HG02973 (cell line): ENCODE data around the gene MYO10.
"Not testable (repeated sequence)": the region's sequence is repeated elsewhere in the genome, so short reads cannot be mapped to it uniquely, and the experiment has no call there.

Experiments used
- ATAC-seq: cut with Tn5 transposase; IDR thresholded peaks from one replicate; pipeline ENCODE4 v1.9.1; 2021; ENCODE audit warnings: moderate library complexity; ENCODE audit not compliant: unreplicated experiment

Gene MYO10

DNA sequence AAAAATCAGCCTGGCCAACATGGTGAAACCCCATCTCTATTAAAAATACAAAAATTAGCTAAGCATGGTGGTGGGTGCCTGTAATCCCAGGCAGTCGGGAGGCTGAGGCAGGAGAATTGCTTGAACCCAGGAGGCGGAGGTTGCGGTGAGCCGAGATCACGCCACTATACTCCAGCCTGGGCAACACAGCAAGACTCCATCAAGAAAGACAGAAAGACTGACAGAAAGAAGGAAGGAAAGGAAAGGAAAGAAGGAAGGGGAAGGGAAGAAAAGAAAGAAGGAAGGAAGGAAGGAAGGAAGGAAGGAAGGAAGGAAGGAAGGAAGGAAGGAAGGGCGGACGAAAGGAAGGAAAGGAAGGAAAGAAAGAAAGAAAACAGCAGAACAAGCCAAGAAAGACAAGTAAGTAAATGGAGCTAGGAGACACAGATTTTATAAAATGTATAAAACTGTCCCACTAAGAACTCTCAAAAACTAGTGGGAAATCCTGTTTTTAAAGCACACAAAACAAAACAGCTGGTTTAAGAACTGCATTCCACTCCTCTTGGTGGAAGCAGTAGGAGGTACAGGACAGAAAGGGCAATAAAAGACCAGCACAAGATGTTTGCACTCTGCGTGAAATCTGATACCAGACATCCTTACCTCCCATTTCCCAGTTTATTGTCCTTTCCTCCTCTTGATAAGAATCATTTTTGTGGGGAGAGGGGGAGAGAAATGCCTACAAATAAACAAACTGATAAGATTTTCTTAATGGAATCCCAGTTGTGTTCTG, 46.7 kb downstream of the MYO10 start:
- no peak for ATAC-seq

DNA sequence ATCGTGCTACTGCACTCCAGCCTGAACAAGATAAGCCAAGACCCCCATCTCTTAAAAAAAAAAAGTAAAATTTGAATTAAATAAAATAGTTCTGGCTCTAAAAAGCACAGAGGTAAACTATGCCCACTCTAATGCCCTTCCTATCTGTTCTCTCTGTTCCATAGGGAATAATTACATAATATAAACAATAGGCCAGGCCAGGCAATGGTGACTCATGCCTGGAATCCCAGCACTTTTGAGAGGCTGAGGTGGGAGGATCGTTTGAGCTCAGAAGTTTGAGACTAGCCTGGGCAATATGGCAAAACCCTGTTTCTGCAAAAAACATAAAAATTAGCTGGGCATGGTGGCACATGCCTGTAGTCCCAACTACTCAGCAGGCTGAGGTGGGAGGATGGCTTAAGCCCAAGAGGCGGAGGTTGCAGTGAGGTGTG, 47.4 kb downstream of the MYO10 start:
- no peak for ATAC-seq

DNA sequence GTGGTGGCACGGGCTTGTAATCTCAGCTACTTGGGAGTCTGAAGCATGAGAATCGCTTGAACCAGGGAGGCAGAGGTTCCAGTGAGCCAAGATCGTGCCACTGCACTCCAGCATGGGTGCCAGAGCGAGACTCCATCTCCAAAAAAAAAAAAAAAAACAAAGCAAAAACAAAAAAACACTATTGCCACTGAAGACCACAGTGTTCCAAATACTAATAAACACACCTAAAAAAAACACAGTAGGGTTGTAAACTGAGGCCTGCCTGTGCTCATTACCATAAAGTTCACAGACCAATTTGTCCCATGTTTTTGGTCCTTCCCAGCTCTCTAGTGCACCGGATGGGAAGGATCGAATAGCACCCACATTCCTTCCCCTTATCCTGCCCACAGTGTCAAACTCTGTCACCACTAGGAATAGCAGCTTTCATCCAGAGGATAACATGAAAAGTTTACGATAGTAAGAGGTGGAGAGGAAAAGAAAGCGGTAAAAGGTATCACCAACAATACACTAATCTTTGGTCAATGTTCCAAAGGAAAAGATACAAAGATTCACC, 49.2 kb downstream of the MYO10 start:
- ATAC-seq, result no peak

DNA sequence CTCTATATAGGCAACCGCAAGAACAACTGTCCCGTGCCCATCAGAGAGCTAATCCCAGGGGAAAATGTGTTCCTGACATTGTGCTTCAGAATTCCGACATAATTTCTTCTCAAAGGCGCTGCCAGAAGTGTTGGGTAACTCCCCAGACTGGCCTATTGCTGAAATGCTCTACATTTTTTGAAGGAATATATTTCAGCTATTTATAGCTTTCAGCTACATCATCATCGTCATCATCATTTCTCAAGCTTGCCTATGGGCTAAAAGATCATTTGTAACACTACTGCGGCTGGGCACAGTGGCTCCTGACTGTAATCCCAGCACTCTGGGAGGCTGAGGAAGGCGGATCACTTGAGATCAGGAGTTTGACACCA, 49.7 kb downstream of the MYO10 start:
- no peak for ATAC-seq

DNA sequence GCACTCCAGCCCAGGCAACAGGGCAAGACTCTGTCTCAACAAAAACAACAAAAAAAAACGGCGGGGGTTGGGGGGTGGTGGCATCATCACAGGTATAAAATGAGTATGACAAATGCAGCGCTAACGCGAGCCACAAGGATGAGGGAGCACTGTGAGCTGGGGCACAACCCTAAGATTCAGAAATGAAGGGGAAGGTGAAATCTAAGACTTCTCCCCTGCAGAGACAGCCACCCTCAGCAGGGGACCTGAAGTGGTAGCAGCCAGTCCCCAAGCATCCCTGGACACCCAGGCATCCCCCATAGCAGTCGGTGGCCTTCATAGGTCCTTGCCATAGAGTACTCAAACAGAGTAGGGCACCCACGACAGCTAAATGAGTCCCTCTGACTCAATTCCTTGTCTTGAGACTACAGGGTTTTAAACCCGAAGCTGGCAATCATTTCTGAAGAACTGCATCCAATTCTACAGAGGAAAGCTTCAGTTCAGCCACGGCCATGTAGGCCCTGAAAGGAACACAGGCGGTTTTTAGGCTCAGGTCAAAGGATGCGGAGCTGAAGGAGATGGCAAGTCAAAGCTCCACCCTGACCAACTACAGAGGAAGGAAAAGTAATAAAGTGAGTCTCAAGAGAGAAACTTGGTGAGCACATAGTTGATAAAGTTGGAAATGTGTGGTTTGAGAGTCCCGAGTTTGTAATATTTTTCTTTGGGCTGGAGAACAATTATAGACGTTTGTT, 50.3 kb downstream of the MYO10 start:
- ATAC-seq, result no peak

DNA sequence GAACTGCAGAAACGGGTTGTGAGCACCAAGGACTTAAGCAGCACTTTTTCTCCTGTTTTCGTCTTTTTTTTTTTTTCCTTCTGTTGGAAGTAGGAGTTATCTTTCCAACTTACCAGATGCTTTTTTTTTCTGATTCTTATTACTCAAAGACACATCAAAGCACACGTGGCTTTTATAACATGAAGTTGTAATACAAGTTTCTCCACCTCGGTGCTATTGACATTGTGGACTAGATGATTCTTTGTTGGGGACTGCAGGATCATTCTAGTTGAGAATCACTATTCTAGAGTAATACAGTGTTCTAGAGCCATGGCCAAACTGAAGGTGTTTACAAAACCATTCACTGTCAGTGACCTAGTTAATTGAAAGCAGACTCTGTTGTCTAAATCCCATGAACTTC, 51.5 kb downstream of the MYO10 start:
- no peak for ATAC-seq

DNA sequence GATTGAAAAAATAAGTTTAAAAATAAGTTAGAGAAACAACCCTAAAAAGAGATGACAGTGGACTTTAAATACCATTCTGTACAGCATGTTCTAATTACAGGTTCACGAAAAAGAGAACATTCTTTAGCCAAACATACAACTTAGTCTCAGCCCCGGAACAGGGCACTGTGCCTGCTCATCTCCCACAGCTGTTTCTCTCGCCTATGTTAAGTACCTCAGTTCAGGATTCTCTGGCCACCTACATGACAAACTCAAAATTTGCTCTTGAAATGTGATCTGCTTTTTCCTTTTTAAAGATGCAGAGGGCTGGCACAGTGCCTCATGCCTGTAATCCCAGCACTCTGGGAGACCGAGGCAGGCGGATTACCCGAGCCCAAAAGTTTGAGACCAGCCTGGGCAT, 52.3 kb downstream of the MYO10 start:
- no peak for ATAC-seq

DNA sequence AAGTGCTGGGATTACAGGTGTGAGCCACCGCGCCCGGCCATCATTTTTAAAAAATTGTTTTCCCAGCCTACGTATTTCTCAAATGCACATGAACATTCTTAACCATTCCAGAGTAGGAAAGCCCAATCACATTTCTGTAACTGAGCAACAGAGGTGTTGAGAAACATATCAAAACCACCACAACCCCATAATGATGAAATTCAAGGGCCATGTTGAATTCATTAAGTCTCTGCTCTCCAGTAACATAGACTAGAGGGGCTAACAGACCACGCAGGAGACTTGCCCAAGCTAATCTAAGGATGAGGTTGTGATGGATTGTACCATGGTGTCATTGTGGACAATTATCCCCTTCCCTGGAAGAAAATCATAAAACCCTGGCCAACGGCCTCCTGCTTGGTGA, 52.9 kb downstream of the MYO10 start:
- no peak for ATAC-seq

DNA sequence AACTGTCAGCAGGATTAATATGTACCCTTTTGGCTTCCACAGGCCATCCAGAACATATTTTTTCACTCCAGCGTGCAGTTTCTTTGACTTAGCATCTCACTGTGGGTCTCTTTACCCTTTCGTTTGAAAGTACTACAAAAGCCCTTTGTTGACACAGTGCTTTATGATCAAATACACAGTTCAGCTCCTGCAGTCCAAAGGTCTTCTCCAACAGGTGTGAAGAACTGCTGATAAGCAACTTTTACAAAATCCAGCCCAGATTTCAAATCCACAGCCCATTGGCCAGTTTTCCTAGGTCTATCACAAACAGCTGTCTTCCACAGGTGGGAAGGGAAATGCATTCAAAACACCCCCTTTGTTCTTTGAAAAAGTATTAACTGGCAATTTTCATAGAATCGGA, 54.8 kb downstream of the MYO10 start:
- no peak for ATAC-seq

DNA sequence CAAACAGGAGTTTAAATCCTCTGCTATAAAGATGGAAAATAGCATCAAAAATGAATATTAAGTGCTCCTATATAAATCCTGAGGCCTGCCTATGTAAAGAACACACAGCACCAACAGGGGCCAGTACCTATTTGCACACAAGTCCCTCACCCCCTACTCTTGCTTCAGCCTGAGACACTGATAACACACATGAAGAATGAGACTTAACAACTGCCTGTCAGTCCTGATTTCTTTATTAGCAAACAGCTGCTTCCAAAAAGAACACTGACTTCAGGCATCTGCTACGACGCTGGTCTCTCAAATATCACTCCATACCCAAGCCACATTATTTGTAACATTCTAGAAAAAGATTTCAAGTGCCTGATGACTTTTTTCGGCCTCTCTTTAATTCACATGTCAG, 55.5 kb downstream of the MYO10 start:
- no peak for ATAC-seq

DNA sequence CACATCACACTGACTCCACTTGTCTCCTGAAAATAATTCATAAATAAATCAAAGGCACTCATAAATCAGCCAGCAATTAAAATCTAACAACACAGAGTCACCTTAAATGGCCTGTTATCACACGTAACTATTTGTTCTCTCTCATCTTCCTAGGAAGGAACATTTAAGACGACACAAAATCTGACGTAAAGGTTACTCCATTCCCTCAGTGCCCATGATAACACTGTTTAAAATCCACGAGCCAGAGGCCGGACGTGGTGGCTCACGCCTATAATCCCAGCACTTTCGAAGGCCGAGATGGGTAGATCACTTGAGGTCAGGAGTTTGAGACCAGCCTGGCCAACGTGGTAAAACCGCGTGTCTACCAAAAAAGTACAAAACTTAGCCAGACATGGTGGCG, 56.4 kb downstream of the MYO10 start:
- no peak for ATAC-seq

DNA sequence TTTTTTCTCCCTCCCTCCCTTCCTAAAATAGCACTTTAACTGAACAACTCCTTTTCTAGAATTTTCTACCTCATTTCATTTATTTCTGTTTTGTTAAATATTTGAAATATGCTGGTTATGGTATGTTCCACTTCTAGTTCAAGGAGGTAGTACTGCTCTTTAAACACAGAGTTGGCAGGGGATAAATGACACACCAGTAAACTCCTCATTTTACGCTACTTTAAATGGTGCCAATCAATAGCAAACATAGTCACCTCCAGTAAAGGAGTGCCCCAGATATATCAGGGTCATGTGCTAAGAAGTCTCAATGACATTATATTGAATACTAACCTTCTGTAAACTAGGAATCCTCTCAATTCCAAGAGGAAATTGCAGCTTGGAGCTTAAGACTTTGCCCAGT, 56.9 kb downstream of the MYO10 start:
- no peak for ATAC-seq

DNA sequence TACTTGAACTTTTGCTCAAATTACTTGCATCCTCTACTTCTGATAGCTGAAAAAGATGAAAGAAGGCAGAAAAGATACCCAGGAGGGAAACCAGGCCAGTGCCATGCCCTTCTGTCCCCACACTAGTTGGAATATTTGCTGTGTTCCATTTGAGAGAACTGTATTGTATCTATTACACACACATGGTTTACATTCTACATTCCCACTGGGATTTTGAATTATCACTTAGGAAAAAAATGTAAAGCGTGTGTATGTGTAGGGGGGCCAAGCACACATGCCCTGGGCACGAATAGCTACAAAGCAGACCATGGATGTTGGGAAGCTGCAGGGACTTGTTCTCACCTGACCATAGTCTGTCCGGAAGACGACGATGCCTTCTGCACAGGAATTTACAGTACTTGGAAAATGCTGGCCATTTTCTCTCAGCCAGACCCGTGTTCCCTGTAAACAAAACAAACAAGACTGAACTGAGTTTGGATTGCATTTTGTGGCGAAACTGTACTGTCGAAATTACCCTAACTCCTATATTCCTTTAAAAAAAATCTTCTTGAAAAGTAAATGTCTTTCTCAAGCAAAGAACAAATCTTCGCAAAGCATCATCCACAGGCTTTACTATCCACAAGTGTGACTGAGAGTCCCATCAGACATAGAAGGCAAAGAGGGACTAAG, 58.7 kb downstream of the MYO10 start:
- ATAC-seq, result no peak

DNA sequence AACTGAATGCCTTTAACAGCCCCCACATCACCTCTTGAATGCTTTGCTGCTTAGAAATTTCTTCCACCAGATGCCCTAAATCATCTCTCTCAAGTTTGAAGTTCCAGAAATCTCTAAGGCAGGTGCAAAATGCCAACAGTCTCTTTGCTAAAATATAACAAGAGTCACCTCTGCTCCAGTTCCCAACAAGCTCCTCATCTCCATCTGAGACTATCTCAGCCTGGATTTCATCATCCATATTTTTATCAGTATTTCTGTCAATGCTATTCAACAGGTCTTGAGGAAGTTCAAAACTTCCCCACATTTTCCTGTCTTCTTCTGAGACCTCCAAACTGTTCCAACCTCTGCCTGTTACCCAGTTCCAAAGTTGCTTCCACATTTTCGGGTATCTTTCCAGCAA, 61.7 kb downstream of the MYO10 start:
- ATAC-seq, result not testable (repeated sequence)

DNA sequence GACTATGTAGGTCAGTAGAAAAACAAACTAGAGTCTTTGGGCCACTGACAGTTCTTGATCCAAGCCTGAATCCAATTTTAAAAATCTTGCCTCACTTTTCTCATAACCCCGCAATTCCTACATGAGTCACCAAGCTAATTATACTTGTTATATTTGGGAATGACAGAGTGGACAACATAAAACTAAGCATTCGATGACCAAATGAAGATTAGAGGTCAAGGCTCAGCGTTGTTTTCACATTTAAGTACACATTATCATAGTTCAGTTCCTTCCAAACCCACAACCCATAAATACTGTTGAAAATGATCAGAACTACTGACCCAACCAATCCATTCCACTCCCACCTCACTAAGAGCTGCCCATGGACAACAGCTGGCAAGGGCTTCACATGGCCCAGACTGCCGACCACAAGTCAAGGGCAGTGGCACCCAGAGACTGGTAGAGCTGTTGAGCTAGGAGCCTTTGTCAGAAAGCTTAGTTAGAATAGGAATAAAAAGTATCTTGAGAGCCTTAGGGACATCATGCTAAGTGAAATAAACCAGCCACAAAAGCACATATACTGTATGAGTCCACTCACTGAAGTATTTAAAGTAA, 64.2 kb downstream of the MYO10 start:
- no peak for ATAC-seq

DNA sequence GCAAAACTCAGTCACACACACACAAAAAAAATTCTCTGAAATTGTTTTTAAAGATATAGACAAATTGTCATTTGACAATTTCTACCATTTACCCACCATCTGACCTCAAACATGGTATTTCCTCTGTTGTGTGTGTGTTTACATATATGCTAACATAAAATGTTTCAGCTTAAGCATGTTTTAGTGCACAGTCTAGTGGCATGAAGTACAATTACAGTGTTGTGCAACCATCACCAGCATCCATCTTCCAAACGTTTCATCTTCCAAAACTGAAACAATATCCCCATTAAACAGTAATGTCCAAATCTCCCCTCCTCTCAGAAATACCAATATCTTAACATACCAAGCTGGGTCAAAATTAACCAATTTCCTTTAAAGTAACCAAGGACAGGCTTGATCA, 65.2 kb downstream of the MYO10 start:
- ATAC-seq, result no peak

DNA sequence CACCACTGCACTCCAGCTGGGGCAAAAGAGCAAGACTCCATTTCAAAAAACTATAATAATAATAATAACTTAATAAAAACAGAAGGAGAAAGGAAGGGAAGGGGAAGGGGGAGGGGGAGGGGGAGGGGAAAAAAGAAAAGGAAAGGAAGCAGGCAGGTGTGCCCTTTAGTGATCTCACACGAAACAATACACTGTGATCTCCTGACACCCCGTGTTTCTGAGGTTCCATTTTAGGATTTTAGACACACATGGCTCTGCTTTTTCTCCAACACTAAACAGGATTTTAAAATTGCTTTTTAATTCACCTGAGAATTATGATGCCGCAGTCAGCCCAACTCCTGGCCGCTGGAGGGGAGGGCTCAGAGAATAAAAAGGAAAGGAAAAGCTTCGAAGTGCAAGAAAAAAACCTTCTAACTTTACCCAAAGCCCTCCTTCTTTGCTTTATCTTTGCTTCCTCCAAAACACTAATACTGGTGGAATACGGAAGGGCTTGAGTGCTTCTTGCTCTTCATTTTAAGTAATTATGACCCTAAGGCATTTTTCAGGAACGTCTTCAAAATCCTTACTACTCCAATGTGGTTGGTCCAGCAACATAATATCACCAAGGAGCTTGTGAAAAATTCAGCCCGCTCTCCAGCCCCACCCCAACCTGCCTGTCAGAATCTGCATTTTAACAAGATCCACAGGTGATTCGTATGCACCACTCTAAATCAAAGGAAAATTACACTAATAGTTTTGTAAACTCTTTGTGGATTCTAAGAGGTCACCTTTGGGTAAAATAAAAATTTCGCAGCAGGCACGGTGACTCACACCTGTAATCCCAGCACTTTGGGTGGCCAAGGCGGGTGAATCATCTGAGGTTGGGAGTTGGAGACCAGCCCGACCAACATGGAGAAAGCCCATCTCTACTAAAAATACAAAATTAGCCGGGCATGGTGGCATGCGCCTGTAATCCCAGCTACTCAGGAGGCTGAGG, 66.0 kb downstream of the MYO10 start:
- no peak for ATAC-seq

DNA sequence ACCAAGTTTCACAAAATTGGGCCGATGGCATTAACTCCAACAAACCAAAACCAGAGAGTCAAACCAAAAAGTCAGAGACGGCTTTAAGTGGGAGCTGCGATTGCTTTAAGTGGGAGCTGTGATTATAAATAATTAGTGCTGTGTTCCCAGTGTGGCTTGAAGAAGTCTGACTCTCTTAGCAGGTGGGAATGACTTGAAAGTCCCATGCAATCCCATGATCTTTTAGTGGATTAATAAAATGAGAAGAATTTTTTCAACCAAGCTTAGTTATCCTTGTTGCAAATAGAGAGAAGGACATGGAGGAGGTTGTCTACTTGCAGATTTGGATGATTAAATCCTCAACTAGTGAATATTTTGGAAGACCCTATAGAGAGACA, 68.5 kb downstream of the MYO10 start:
- no peak for ATAC-seq

DNA sequence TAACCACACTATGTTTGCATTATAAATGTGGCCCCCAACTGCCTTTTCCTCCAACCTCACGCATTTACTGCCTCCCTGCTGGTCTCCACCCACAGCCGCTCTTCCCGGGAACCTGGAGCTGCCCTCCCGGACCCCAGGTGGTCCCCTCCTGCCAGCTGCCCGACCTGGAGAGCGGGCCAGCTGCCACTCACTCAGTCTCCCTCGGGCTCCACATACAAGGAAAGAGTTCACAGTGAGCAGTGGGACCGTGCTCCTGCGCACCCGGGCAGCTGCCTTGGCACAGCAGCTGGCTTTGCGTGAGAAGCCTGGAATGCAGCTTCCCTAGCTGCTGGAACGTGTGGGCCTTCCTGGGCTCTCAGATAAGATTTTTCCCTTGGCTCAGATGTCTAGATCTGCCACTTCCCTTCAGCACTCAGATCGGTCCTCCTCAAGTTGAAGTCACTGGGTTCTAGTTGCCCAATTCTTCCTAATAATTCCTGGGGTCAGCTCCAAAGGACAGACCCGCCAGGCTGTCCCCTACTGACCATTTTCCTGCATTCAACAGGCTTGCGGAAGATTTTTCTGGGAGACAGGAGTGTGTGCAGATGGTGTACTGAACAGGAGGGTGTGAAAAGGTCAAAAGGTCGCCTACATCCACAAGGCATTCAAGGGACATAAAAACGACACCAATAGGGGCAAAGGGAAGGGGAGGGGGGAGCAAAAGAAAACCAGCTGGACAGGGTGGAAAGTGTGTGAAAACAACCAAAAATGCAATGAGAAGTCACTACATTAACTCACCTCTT, 69.1 kb downstream of the MYO10 start:
- no peak for ATAC-seq

DNA sequence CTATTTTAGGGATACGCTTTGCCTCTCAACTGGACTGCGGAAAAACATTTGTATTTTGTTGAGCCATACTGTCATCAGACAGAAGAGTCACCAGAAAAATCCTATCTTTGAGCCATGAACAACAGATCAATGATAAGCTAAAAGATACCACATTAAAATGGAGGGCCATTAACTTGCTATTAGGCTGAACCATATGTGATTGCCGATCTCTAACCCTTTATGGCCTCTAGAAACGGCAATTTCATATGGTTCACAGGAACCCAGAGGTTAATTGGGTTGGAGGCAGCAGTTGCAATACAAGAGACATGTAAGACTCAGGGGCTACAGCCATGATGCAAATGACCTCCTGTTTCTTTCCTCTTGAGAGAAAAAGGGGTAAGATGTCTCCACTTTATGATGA, 69.8 kb downstream of the MYO10 start:
- ATAC-seq, result no peak
